Brain microvascular endothelial cell (primary cell): ENCODE data around the gene DNAJB13.

Experiments
- DNase-seq: peaks from one replicate; pipeline ENCODE4 v3.0.0-alpha.2; 2020
- H3K27ac ChIP-seq: fragments of 250-450 bp; sonication (Bioruptor Pico); 2 replicates; pipeline ENCODE4 v1.5.1; 2020; ENCODE audit warnings: mild to moderate bottlenecking, moderate library complexity
- H3K27me3 ChIP-seq: fragments of 250-450 bp; sonication (Bioruptor Pico); replicated peaks from 2 replicates; pipeline ENCODE4 v1.5.1; 2020; ENCODE audit warnings: mild to moderate bottlenecking
- H3K36me3 ChIP-seq: fragments of 250-450 bp; sonication (Bioruptor Pico); replicated peaks from 2 replicates; pipeline ENCODE4 v1.5.1; 2020; ENCODE audit warnings: mild to moderate bottlenecking
- H3K4me3 ChIP-seq: 2 replicates; pipeline ENCODE4 v1.5.1; 2011; ENCODE audit warnings: low read depth, mild to moderate bottlenecking, control low read depth, low read length, moderate library complexity
- in situ Hi-C: cut with HindIII; loops from 2 replicates; pipeline ENCODE4 v1.10.0; 2017; ENCODE audit warnings: low sequenced_read_pairs, low pct_ligation_motif_present
- TF ChIP-seq, protein P1 (sequence below): IDR thresholded peaks from 2 replicates; pipeline ENCODE4 v1.5.1; 2011; ENCODE audit warnings: low read depth, mild to moderate bottlenecking, moderate library complexity, low read length, control low read depth, inconsistent platforms; ENCODE audit errors: missing control alignments

The DNAJB13 gene

DNA sequence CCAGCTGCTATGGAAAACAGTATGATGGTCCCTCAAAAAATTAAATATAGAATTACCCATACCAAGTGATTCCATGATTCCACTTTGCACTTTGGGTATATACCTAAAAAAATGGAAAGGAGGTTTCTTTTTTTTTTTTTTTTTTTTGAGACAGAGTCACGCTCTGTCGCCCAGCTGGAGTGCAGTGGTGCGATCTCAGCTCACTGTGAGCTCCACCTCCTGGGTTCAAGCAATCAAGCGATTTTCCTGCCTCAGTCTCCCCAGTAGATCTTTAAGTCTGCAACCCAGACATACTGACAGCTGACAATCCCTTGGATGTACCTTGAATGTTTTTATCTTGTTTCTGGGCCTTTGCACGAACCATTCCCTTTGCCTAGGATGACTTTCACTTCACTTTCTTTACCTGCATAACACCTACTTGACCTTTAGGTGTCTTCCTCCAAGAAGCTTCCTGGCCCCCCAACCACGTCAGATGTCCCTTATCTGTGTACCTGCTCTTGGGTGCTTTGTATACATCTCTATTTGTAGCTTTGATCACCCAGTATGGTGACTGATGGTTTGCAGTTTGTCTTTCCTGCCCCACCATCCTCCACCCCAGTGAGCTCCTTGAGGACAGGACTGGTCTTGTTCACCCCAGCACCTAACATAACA is 46.4 kb downstream of the DNAJB13 start:
- no peak for DNase-seq
- Histone ChIP-seq H3K27me3 (no peaks in the 10 kb centered on the region), H3K4me3 (no peak overlapping the region), H3K36me3 (no peaks in the 10 kb centered on the region), H3K27ac (no peak overlapping the region)
- TF ChIP-seq, protein P1, sequence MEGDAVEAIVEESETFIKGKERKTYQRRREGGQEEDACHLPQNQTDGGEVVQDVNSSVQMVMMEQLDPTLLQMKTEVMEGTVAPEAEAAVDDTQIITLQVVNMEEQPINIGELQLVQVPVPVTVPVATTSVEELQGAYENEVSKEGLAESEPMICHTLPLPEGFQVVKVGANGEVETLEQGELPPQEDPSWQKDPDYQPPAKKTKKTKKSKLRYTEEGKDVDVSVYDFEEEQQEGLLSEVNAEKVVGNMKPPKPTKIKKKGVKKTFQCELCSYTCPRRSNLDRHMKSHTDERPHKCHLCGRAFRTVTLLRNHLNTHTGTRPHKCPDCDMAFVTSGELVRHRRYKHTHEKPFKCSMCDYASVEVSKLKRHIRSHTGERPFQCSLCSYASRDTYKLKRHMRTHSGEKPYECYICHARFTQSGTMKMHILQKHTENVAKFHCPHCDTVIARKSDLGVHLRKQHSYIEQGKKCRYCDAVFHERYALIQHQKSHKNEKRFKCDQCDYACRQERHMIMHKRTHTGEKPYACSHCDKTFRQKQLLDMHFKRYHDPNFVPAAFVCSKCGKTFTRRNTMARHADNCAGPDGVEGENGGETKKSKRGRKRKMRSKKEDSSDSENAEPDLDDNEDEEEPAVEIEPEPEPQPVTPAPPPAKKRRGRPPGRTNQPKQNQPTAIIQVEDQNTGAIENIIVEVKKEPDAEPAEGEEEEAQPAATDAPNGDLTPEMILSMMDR: no peak
- in situ Hi-C loops: no loop called here

- Histone ChIP-seq H3K36me3 (no peaks in the 10 kb centered on the region), H3K27me3 (no peaks in the 10 kb centered on the region), H3K27ac (no peak overlapping the region), H3K4me3 (no peak overlapping the region)
- DNase-seq: no peak
- TF ChIP-seq, protein P1: no peak
- in situ Hi-C loops: no loop called here
Measured at GRCh38 chr11:73998846-73999575, 48.2 kb downstream of the DNAJB13 start.

DNA sequence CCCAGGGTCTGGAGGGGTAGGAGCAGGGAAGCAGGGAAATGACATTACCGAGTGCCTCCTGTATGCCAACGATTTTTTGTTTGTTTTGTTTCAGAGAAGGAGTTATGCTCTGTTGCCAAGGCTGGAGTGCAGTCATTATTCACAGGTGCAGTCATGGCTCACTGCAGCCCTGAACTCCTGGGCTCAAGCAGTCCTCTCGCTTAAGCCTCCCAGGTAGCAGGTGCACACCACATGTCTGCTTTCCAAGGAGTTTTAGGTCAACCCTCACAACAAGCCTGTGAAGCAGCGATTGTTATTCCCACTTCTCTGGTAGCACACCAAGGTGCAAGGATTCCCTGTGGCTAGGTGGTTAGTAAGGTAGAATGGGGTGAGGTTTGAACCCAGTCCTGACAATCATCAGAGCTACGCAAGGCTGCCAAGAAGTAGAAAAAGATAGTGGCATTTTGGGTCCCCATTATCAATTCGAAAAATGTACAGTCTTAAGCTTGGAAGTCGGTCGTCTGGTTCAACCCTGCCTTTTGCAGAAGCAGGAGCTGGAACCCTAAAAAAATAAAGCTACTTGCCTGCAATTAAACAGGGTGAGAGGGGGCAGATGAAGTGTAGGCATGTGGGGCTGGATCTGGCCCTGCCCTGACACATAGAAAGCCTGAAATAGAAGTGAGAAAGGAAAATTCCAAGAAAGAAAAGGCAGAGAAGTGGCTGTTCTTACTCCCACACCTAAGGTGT is 48.9 kb downstream of the DNAJB13 start:
- Histone ChIP-seq H3K27me3 (no peaks in the 10 kb centered on the region), H3K36me3 (no peaks in the 10 kb centered on the region), H3K4me3 (no peak overlapping the region), H3K27ac (no peak overlapping the region)
- in situ Hi-C loops: no loop called here
- no peak for DNase-seq
- TF ChIP-seq, protein P1: no peak

DNA sequence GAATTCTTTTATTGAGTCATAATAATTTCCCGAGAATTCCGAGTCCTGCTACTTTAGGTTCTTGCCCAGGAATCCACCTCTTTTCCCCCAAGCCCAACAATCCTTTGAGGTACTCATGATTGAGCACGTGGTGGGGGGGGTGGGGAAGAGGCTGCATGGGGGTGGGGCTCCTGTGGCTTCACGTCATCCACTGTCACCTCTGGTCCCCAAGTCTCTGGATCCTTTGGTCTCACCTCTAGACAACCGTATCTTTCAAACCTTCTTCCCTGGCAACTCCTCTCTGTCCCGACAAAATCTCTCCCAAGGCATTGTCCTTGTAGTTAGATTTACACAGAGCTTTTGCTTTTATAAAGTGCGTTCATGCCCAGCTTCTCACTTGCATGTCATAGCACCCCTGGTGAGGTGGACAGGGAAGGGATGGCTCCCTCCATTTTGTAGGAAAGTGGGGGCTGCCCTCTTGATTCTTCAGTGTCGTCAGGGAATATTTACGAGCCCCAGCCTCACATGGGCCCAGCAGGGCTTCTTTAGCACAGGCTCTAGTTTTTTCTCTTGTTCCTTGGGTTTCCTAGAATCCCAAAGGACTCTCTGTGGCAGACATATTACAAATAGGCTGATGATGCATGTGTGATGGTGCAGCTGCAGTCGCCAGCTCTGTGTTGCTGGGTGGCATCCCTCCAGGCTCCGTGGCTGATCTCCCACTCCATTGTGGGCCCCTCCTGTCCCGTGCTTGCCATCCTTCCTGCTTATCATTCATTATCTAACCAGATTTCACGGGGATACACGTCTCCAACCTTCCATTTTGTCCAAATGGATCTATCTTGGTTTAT is 49.7 kb downstream of the DNAJB13 start:
- Histone ChIP-seq H3K4me3 (no peak overlapping the region), H3K27ac (no peak overlapping the region), H3K27me3 (no peaks in the 10 kb centered on the region), H3K36me3 (no peaks in the 10 kb centered on the region)
- in situ Hi-C loops: no loop called here
- DNase-seq: no peak
- TF ChIP-seq, protein P1: no peak

GRCh38 chr11:74001822-74002286 is 51.0 kb downstream of the DNAJB13 start:
- TF ChIP-seq, protein P1: no peak
- no peaks in the 10 kb centered on the region for H3K36me3 ChIP-seq
- no peaks in the 10 kb centered on the region for H3K27me3 ChIP-seq
- no peak overlapping the region for H3K4me3 ChIP-seq
- in situ Hi-C loops: no loop called here
- H3K27ac ChIP-seq: no peak overlapping the region
- no peak for DNase-seq
